ENCODE measurements around the gene UGT2A1.

DNA sequence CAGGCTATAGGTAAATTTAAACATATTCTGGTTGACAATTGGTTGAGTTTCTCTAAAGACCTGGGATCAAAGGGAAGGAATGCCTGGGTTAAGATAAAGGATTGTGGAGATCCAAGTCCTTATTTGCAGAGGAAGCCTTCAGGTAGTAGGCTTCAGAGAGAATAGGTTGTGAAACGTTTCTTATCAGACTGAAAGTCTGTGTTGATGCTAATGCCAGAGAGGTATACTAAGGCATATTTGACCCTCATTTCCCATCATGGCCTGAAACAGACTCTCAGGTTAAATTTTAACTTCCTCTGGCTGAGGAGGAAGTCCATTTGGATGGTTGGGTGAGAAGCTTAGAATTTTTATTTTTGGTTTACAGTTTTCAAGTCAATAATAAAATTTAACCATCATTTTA is 61.7 kb downstream of the UGT2A1 start:
- TF ChIP-seq, protein P1, sequence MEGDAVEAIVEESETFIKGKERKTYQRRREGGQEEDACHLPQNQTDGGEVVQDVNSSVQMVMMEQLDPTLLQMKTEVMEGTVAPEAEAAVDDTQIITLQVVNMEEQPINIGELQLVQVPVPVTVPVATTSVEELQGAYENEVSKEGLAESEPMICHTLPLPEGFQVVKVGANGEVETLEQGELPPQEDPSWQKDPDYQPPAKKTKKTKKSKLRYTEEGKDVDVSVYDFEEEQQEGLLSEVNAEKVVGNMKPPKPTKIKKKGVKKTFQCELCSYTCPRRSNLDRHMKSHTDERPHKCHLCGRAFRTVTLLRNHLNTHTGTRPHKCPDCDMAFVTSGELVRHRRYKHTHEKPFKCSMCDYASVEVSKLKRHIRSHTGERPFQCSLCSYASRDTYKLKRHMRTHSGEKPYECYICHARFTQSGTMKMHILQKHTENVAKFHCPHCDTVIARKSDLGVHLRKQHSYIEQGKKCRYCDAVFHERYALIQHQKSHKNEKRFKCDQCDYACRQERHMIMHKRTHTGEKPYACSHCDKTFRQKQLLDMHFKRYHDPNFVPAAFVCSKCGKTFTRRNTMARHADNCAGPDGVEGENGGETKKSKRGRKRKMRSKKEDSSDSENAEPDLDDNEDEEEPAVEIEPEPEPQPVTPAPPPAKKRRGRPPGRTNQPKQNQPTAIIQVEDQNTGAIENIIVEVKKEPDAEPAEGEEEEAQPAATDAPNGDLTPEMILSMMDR (IDR thresholded peaks at IDR 0.05): no peak
- no peak for TF ChIP-seq POLR2A (IDR thresholded peaks at IDR 0.05)
